CD4-positive, alpha-beta T cell treated with Interleukin-15 for 4 hours (primary cell): ENCODE measurements around the gene AGK.
"Not testable (repeated sequence)": the region's sequence is repeated elsewhere in the genome, so short reads cannot be mapped to it uniquely, and the experiment has no call there.

Source experiments
- DNase-seq: peaks from one replicate; pipeline ENCODE4 v3.0.0-alpha.2; 2020; ENCODE audit warnings: low spot score

The AGK gene

GRCh38 chr7:141646826-141647480 lies 95.7 kb downstream of the AGK start:
- DNase-seq, result no peak

- DNase-seq, result not testable (repeated sequence)
These were observed 96.5 kb downstream of the AGK start for GRCh38 chr7:141647701-141648100.

- DNase-seq, result no peak
These were observed 97.3 kb downstream of the AGK start for GRCh38 chr7:141648276-141649114.

- no peak for DNase-seq
These were observed 98.1 kb downstream of the AGK start for GRCh38 chr7:141649137-141649864.

GRCh38 chr7:141649865-141650634 lies 98.8 kb downstream of the AGK start:
- no peak for DNase-seq

GRCh38 chr7:141651417-141651816 lies 100.2 kb downstream of the AGK start:
- no peak for DNase-seq

- DNase-seq, result no peak
These were observed 101.5 kb downstream of the AGK start for GRCh38 chr7:141652691-141653090.

- peak; percentile 66 for DNase-seq
These were observed 103.3 kb downstream of the AGK start for GRCh38 chr7:141654551-141654950.

- DNase-seq, result no peak
These were observed 108.3 kb downstream of the AGK start for GRCh38 chr7:141659501-141659900.

- DNase-seq, result no peak
These were observed 109.0 kb downstream of the AGK start for GRCh38 chr7:141660259-141660658.

- DNase-seq, result no peak
These were observed 112.1 kb downstream of the AGK start for GRCh38 chr7:141663081-141663849.

GRCh38 chr7:141664450-141664849 lies 113.2 kb downstream of the AGK start:
- DNase-seq, result no peak

GRCh38 chr7:141665208-141666035 lies 114.2 kb downstream of the AGK start:
- no peak for DNase-seq

GRCh38 chr7:141666071-141666470 lies 114.9 kb downstream of the AGK start:
- no peak for DNase-seq

- no peak for DNase-seq
These were observed 117.6 kb downstream of the AGK start for GRCh38 chr7:141668853-141669252.

- no peak for DNase-seq
These were observed 120.7 kb downstream of the AGK start for GRCh38 chr7:141671705-141672496.

GRCh38 chr7:141673346-141673745 lies 122.1 kb downstream of the AGK start:
- DNase-seq, result no peak

GRCh38 chr7:141674171-141674671 lies 123.0 kb downstream of the AGK start:
- no peak for DNase-seq

- DNase-seq, result no peak
These were observed 123.5 kb downstream of the AGK start for GRCh38 chr7:141674702-141675101.
